Measurements from ENCODE around the gene OR1K1.

GRCh38 chr9:122791872-122792669, 7.9 kb upstream of the OR1K1 start:
- TF ChIP-seq, protein P1, sequence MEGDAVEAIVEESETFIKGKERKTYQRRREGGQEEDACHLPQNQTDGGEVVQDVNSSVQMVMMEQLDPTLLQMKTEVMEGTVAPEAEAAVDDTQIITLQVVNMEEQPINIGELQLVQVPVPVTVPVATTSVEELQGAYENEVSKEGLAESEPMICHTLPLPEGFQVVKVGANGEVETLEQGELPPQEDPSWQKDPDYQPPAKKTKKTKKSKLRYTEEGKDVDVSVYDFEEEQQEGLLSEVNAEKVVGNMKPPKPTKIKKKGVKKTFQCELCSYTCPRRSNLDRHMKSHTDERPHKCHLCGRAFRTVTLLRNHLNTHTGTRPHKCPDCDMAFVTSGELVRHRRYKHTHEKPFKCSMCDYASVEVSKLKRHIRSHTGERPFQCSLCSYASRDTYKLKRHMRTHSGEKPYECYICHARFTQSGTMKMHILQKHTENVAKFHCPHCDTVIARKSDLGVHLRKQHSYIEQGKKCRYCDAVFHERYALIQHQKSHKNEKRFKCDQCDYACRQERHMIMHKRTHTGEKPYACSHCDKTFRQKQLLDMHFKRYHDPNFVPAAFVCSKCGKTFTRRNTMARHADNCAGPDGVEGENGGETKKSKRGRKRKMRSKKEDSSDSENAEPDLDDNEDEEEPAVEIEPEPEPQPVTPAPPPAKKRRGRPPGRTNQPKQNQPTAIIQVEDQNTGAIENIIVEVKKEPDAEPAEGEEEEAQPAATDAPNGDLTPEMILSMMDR (conservative IDR thresholded peaks at IDR 0.05; ENCODE audit: low read depth, low read length) = no peak
- no peak for TF ChIP-seq EZH2 (IDR thresholded peaks at IDR 0.05; ENCODE audit: borderline replicate concordance, low read depth, low read length, poor library complexity, severe bottlenecking)

Data from A673 (cell line).